Measurements from ENCODE around the gene SCG5. TPM values are rescaled to one million over a fixed set of nuclear protein-coding genes. Genes with fewer than 3 reads are reported as not detected.

Gene SCG5
- total RNA-seq, 1 donor from 2014 or later: 124 TPM

DNA sequence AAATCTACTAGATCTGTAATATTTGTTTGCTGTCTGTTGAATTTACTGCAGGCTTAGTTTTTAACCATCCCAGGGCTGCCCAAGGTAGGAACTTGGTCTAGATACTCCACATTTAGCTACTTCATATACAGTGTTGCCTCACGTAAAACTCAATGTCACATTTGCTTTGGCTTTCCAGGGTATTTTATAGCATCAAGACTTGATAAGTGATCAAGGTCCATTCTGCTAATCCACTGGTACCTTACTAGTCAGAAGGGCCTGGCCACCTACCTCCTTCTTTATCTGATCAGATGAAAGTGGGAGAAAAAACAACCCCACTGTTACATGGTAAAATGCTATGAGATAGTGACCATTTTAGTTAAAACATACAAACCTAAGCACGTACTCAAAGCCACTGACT lies 50.8 kb downstream of the SCG5 start:
- no peak for DNase-seq

DNA sequence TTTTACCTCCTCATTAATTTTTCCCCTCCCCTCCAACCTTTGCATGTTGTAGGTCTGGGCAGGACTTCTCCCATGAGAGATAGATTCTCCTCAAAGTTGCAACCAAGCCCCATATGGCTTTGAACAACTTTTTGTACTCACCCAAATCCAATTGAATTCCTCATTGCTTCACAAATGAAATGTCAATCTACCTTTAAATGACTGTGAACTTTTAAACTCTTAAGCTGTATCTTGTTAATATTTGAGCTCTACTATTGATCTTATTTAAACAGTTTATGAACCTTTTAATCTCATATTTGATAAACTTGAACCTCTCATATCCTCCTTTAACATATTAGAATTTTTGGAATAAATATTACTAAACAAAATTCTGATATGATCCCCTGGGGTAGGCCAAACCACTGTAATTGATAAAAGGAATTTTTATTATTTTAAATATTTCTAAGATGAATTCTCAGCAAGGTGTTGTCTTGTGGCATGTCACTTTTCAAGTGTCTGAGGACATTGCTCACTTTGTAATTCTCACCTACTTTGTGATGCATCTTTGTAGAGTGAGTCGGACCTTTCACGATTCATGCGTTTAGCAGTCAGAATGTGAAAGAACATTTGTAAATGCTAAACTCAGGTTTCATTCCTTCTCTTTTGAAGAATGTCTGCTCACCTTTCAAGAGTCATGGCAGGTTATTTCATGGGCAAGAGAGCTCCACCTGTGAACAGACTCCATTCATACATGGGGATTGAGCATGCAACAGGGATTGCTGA lies 52.9 kb downstream of the SCG5 start:
- no peak for DNase-seq

DNA sequence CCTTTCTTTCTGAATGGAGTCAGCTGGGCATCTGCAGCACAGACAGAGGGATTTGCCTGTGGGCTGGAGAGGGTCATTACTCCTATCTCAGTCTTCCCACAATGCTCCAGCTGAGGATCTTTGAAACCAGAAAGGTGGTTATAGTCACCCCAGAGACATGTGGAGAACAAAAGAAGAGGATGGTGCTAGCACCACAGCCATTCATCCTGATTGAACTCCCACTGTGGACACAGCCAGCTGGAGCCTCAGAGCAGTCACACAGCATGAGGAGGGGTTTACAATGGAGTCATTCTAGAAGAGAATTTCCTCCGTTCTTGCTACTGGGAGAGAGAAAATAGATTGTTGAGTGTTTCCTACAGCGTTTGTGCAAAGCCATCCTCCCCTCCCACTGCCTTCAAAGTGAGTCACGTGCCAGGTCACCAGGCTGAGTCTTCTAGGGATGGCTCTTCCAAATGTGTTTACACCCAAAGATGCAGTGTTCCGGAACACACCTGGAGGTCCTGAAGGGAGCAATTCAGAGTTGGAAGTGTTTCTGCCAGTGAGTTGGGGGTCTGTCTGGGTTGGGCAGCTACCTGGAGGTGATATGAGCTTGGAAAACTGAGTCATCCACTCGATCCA lies 57.4 kb downstream of the SCG5 start:
- DNase-seq: no peak

DNA sequence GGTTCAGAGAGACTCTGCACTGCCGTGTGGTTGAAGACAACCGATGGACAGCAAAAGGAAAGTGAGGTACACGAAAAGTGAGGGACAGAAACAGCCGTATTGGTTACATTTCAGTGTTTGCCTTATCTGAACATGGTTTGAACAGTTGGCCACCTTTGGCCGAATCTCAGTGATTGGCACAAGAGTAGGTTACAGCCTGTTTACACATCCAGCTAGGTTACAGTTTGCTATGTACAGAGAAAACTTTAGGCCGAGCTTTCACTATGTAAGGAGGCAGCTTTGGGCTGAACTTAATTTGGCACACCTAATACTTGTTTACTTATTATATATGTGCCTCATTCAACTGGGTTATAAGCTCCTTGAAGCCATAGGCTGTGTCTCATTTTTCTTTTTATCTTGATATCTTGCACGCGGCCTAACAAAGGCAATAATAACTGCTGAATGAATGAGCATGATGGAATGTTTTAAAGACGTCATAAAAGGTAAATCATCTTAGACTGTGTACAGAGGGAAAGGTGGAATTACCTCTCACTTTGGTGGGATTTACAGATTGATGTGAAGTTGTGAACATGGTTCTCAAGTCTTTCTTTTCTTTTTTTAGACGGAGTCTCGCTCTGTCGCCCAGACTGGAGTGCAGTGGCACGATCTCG lies 59.1 kb downstream of the SCG5 start:
- DNase-seq: no peak

DNA sequence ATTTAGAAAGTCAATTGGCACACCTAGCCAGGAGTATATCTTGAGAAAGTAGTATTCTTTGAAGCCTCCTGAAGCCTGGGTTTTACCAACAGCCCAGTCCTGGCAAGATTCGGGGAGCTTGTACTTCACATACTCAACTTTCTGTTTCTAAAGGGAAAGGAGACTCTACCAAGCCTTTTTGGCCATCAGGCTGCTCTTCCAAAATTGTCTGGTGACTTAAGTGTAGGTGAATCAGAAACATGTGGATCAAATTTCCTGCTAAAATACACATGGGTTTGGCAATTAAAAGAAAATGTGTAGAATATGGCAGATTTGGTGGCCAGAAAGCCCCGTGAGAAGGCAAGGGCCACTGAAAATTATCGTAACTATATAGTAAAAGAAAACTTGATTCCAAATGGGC lies 60.4 kb downstream of the SCG5 start:
- DNase-seq: no peak

DNA sequence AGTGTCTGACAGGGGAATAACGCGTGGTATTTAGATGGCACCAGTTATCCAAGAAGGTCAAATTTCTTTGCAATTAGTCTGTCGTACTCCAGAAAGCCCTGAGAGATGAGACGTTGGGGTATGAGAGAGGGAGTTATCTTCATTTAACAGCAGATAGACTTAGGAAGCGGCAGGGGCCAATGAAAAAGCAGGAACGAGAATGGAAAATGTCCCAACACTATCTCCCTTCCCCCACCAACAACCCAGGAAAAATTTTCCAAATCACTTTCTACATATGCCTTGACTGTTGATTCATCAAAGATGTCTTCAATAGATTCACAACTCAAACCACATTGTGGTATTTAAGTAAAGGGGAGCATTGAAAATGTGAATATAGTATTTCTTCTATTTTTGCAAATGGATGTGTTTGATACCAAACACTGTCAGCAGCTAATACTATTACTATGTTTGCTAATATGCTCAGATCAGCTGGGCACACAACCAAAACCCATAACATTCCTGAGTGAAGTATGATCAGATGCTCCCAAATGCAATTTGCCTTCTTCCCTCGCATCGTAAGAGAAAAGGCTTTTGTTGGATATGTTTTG lies 63.0 kb downstream of the SCG5 start:
- DNase-seq: no peak

DNA sequence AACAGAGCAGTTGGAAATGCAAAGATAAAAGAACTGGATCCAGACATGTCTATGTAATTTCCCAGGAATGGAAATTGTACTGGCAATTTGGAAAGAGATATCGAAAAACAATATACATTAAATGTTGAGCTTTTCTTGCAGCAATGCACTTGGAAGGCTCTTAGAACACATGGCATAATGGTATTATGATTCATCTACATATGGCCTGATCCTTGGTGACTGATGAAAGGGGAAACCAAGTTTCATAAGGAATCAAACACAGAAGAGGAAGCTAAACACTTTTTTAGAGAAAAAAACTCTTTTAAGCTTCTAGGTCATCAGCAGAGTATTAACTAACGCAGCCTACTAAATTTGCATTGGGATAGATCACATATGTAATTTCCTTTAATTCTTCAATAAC lies 63.9 kb downstream of the SCG5 start:
- no peak for DNase-seq

DNA sequence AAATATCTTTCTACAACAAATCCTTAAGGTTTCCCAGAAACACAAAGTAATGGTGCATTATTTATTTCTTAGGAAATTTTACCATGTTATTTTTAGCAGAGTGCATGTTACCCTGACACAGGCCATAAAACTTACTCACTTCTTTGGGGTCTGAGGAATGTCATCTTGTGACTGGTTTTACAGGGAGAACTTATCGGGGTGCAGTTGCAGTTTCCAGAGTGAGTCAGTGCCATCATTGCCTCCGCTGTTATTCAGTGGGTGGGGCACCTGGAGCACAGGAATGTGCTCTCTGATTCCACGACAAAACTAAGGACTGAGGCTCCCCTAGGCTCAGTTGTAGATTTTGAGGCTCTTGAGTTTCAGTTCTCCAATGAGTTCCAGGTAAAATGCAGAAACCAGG lies 65.2 kb downstream of the SCG5 start:
- DNase-seq: no peak

DNA sequence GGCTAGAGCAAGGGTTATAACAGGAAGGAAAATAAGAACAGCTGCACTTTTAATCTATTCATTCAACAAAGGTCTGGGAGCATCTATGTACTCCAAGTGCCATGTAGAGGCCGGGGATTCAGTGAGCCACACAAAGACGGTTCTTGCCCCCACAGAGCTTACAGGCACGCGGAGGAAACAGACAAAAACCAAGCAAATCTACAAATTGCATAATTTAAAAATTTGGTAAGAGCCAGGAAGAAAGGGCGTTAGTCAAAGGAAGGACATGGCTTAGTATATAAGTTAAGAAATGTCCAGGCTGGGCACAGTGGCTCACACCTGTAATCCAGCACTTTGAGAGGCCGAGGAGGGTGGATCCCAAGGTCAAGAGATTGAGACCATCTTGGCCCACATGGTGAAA lies 65.9 kb downstream of the SCG5 start:
- DNase-seq: no peak

DNA sequence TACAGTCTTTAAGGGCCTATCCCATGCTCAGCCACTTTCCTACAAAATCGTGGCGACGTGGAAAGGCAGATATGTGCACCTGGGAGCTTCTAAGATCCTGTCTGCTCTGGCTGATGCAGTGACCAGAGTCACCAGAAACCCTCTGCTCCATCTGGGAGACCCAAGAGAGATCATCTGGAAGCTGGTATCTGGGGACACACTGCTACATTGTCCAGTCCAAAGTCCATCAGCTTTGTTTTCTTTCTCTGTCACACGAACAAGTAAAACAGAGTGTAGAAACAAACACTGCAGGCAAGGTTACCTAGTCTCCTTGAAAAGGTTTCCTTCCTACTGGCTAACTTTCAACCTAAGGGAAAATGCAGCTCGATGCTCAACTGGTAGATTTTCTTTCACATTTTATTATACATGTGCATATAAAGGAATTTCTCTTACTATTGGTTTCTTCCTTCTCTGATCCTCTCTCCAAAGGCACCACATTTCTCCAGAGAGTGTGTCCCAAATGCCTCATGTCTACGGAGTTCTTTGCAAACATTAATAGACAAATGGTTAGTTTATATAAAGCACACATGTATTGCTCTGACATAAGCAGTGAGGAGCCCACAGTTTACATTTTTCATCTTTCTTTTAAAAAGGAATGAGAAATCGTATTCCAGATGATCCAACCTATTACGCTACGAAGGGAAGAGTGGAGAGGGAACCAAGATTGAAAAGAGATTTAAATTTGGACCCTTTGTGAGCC lies 68.0 kb downstream of the SCG5 start:
- no peak for DNase-seq

DNA sequence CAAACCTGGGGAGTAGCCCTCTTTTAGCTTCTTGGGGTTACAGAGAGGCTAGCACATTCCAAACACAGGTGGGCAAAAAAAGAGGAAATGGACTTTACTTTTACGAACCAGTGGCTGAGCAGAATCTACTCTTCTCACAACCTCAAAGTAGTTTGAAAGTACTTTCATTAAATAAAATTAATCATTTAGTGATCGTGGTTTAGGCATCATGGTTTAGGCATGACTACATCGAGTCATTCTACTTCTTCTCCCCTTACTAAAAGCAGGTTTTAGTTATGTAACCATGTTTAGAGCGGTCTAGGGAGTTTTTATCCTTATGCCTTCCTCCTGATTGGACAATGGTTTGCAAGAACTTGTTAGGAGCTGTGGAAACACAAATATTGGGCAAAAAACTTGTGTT lies 73.8 kb downstream of the SCG5 start:
- DNase-seq: no peak

DNA sequence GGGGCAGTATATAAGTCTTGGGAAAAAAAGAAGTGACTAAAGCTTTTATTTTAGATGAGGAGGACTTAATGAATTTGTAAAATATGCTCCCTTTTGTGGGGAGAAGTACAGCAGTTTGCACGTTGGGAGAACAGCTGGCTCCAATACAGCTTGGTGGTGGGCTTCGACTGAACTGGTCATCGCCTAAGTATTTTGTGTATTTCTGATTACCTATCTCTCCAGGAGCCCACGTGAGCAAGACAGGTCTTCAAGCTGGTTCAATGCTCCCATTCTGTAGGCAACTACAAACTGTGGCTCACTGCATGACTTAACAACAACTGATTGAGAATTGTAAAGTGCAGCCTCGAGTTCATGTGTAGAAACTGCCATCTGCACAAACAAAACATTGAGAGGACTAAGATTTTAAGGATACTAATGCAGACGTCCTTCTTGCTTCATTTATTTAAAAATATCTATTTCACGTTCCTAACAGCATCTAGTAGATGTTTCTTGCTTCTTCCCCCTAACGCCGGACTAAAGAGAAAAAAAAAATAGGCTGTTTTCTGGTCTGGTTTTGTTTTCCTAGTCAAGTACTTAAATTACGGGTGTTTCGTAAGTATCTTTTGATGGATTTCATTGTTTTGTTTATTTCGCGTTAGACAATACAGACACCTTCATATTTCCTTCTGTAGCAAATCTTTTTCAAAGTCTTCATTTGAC lies 74.9 kb downstream of the SCG5 start:
- no peak for DNase-seq

DNA sequence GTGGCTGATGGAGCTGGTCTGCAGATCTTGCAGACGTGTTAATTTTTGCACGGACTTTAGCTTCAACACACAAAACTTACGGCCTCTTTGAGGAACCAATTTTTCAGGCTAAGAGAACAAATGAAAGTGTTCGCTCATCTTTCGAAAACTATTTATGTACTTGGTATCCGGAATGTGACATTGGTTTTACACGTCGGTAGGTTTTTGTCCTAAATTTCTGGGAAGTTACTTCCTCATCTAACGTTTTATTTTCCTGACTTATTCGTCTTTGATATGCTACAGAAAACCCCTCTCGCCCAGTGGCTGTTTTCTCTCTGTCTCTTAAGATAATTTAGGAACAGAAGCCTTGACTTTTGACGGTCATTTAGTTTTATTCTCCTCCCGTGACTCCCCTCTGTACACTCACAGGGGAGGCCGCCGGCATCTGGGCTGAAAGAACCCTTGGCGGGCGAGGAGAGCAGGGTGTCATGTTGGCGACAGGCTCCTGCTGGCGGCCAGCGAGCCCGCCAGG lies 75.5 kb downstream of the SCG5 start:
- no peak for DNase-seq

DNA sequence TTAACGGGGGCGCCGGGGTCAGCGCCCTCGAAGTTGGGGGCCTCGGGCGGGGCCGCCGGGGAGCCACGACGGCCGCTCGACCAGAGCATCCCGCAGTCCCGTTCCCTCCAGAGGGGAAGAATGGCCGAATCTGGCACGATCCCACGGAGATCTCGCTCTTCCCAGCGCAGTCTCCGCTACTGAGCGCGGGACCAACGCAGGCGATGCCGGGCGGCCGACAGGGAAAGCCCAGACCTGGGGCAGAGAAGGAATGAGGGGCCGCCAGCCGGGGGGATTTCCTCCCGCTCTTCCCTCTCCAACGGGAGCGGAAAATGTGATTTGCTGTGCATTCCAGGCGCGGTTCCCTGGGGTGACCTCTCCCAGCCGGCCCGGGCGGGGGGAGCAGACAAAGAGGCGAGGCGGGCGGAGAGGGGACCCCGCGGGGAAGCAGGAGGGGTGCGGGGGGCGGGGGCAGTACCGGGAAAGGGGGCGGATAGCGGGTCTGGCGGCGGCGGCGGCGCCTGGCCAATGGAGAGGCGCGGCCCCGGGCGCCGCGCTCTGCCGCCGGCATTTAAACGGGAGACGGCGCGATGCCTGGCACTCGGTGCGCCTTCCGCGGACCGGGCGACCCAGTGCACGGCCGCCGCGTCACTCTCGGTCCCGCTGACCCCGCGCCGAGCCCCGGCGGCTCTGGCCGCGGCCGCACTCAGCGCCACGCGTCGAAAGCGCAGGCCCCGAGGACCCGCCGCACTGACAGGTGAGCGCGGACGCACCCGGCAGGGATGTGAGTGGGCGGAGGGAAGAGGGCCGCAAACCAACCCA lies 76.1 kb downstream of the SCG5 start, which contains the start of gene GREM1:
Gene GREM1 (plus strand): TSS at position 579 of the 801 bp plus-strand sequence. CDS start 12,687 bp downstream, outside the sequence.
- DNase-seq: peak; percentile 28

DNA sequence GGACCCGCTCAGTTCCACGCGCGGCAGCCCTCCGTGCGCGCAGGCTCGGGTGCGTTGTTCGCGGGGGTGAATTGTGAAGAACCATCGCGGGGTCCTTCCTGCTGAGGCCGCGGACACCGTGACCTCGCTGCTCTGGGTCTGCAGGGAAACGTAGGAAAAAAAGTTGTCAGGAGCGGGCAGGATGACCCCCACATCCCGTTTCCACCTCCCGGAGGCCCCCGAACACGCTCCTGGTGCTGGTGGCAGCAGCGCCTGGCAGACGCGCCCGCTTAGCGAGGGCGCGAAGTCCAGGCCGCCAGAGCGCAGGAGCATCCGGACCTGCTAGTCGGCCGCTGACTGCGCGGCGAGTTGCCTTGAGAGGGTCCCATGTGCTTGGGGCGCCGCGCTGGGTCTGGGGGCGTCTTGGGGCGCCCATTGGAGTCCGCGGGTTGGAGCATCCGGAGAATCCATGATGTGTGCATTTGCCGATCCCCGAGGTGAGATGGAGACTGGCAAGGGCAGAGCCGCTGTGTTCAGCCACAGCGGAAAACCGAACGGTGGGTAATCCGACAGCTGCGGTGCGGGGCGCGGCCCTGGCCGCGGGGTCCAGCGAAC lies 76.8 kb downstream of the SCG5 start:
- DNase-seq: no peak

DNA sequence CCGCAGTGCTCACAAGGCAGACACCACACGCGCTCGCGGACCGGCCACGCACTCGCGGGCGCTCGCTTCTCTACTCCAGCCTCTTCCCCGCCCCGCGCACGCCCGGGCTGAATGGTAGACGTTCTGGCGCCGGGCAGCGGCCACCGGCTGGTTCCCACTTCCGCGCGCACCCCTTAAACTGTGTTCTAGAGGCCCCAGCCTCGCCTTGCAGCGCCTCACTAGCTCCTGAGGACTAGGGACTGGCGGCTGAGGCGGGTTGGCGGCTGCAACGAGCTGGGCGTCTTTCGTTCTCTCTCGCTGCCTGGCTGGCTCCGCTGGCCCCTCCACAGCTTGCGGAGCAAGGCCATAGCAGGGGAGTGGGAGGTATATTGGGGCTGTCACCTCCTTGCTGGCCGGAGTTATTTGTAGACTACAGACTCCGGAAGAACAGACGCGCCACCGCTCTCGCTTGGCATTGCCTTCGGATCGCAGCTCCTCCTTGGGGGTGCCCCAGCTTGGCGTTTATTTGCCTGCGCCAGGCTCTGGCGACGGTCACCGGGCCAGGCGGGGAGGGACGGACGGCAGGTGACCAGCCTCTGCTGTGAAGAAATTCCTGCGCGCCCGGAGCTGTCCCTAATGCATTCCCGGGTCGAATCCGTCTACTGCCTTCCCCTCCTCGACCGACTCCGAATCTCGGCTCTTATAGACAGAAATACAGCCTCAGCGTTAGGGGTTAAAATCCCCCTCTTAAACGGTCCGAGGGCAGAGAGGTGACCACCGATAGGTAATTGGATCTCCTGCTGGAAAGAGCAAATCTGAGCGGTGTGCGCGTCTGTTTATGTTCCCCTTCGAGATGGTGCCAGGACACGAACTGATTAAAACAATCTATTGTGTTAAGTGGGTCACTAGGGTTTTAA lies 77.6 kb downstream of the SCG5 start:
- DNase-seq: no peak

DNA sequence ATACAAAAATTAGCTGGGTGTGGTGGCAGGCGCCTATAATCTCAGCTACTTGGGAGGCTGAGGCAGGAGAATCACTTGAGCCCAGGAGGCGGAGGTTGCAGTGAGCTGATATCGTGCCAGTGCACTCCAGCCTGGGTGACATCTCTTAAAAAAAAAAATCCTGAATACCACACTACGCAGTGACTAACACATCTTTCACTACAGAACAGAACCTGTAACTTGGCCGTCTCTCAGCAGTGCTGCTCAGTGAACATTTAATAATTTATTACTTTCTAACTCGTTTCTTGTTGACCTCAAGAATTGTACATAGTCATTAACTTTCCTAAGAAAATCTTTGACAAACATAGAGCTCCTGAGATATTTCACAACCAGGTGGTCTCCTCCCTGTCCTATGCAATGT lies 80.1 kb downstream of the SCG5 start:
- no peak for DNase-seq

DNA sequence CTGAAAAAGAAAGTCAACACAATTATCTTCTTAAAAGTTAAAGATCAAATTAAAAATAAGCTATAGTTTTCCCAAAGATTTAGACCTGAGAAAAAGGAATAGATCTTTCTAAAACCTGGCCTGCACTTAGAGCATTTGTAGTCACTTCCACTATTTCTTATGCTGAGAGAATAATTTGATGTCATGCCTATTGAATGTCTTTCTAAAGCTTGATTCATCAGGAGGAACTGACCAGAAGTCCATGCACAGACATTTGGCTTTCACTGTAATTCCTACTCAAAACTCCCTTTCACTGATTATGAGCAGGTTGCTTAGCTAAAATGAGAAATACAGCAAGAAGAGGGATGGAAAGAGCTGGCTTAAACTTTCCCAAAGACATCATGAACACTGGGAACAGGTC lies 80.6 kb downstream of the SCG5 start:
- no peak for DNase-seq
